Adrenal gland (tissue), 5 donors: ENCODE results near the gene FAM228B.

Experiments
- POLR2A ChIP-seq, 2 donors: fragments of 450-650 bp; IDR thresholded peaks; one replicate each; pipeline ENCODE4 v1.6.1; 2017; ENCODE audit warnings: antibody characterized with exemption in 2 of 2, mild to moderate bottlenecking in 2 of 2, moderate library complexity in 1 of 2
- TF ChIP-seq, protein P1 (sequence below), 6 experiments: fragments of 450-650 bp in 4 of 6; fragments of 200-600 bp in 2 of 6; sonication (generic) in 1 of 6; IDR thresholded peaks; 1 replicate in 5 of 6; 2 replicates in 1 of 6; pipeline versions ENCODE4 v1.5.1 to v1.8.0; 2016 to 2021; ENCODE audit warnings: antibody characterized with exemption in 6 of 6, mild to moderate bottlenecking in 2 of 6, moderate library complexity in 1 of 6
- donor health status: DM: no; HTN: no; CAD: no.

DNA sequence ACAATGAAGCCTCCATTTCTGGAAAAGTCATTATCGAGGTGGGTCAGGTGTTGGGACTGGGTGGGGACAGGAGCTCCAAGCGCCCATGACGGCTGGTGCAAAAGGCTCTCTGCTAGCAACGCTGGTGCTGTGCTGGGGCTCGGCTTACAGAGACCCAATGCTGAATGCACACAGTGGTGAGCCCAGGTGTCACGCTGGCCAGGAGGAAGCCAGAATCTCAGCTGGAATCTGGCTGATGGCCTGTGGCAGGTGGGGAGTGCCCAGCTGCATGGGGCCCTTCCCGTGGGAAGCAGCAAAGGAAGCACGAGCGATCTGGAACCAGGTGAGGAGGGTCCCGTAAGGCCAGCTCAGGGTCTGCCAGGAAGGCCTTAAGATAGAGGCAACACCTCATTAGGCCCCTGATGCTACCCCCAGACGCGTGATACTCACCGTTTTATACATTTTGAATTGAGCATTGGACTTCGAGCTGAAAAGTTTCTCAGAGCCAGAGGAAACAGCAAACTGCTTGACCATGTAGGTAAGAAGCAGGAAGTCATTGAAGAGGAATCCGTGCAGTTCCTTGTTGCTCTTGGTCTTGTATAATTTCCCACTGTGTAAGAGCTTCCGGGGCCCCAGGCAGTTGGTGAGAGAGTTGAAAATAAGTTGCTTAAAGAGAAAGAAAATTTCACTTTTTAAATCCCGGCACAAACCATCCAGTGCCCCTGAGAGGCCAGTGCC, 86.3 kb downstream of the FAM228B start:
- TF ChIP-seq, protein P1, sequence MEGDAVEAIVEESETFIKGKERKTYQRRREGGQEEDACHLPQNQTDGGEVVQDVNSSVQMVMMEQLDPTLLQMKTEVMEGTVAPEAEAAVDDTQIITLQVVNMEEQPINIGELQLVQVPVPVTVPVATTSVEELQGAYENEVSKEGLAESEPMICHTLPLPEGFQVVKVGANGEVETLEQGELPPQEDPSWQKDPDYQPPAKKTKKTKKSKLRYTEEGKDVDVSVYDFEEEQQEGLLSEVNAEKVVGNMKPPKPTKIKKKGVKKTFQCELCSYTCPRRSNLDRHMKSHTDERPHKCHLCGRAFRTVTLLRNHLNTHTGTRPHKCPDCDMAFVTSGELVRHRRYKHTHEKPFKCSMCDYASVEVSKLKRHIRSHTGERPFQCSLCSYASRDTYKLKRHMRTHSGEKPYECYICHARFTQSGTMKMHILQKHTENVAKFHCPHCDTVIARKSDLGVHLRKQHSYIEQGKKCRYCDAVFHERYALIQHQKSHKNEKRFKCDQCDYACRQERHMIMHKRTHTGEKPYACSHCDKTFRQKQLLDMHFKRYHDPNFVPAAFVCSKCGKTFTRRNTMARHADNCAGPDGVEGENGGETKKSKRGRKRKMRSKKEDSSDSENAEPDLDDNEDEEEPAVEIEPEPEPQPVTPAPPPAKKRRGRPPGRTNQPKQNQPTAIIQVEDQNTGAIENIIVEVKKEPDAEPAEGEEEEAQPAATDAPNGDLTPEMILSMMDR (IDR thresholded peaks at IDR 0.05), result no peak
- no peak for TF ChIP-seq POLR2A (IDR thresholded peaks at IDR 0.05)
